IPS-18c (cell line): Measurements from ENCODE around the gene NEDD1.

Experiments used
- H3K4me3 ChIP-seq: 2 replicates; pipeline ENCODE4 v1.7.0; 2013; ENCODE audit warnings: low read depth, mild to moderate bottlenecking, low read length, moderate library complexity; ENCODE audit not compliant: insufficient read depth
- H3K9me3 ChIP-seq: one replicate; pipeline ENCODE4 v1.6.1; 2013; ENCODE audit warnings: mild to moderate bottlenecking, low read length, moderate library complexity; ENCODE audit not compliant: control insufficient read depth, insufficient read depth

Gene NEDD1

GRCh38 chr12:96889273-96889933, 17.7 kb upstream of the NEDD1 start:
- Histone ChIP-seq H3K9me3 (no peaks in the 10 kb centered on the region), H3K4me3 (no peak overlapping the region)

- Histone ChIP-seq H3K4me3 (no peak overlapping the region), H3K9me3 (no peaks in the 10 kb centered on the region)
Measured at GRCh38 chr12:96890331-96890730, 16.7 kb upstream of the NEDD1 start.

- Histone ChIP-seq H3K4me3 (no peak overlapping the region), H3K9me3 (no peaks in the 10 kb centered on the region)
Measured at GRCh38 chr12:96892104-96892503, 15.0 kb upstream of the NEDD1 start.

GRCh38 chr12:96897421-96897820, 9.6 kb upstream of the NEDD1 start:
- no peak overlapping the region for H3K4me3 ChIP-seq
- H3K9me3 ChIP-seq = no peaks in the 10 kb centered on the region

- H3K9me3 ChIP-seq = no peaks in the 10 kb centered on the region
- H3K4me3 ChIP-seq = no peak overlapping the region
Measured at GRCh38 chr12:96901175-96901574, 5.9 kb upstream of the NEDD1 start.

- Histone ChIP-seq H3K9me3 (no peaks in the 10 kb centered on the region), H3K4me3 (no peak overlapping the region)
Measured at GRCh38 chr12:96902076-96902475, 5.0 kb upstream of the NEDD1 start.

GRCh38 chr12:96906498-96906848, 584 bp upstream of the NEDD1 start:
- peak overlapping the region; percentile 65 for H3K4me3 ChIP-seq
- no peaks in the 10 kb centered on the region for H3K9me3 ChIP-seq

GRCh38 chr12:96907671-96908422, 790 bp downstream of the NEDD1 start:
- Histone ChIP-seq H3K9me3 (no peaks in the 10 kb centered on the region), H3K4me3 (peak overlapping the region; percentile 65)

GRCh38 chr12:96908423-96908675, 1.3 kb downstream of the NEDD1 start:
- H3K9me3 ChIP-seq = no peaks in the 10 kb centered on the region
- no peak overlapping the region for H3K4me3 ChIP-seq

GRCh38 chr12:96912261-96912660, 5.2 kb downstream of the NEDD1 start:
- Histone ChIP-seq H3K9me3 (no peaks in the 10 kb centered on the region), H3K4me3 (no peak overlapping the region)

GRCh38 chr12:96912943-96913342, 5.9 kb downstream of the NEDD1 start:
- Histone ChIP-seq H3K4me3 (no peak overlapping the region), H3K9me3 (no peaks in the 10 kb centered on the region)

GRCh38 chr12:96919510-96920210, 12.6 kb downstream of the NEDD1 start:
- H3K4me3 ChIP-seq = no peak overlapping the region
- H3K9me3 ChIP-seq = no peaks in the 10 kb centered on the region

- H3K4me3 ChIP-seq = no peak overlapping the region
- no peaks in the 10 kb centered on the region for H3K9me3 ChIP-seq
Measured at GRCh38 chr12:96948782-96949181, 41.7 kb downstream of the NEDD1 start.

- no peak overlapping the region for H3K4me3 ChIP-seq
- H3K9me3 ChIP-seq = peaks cover 3% of the 10 kb centered on the region
Measured at GRCh38 chr12:96979532-96979931, 72.5 kb downstream of the NEDD1 start.

- Histone ChIP-seq H3K4me3 (no peak overlapping the region), H3K9me3 (peaks cover 3% of the 10 kb centered on the region)
Measured at GRCh38 chr12:96980991-96981414, 73.9 kb downstream of the NEDD1 start.

- H3K9me3 ChIP-seq = peaks cover 3% of the 10 kb centered on the region
- H3K4me3 ChIP-seq = no peak overlapping the region
Measured at GRCh38 chr12:96981911-96982310, 74.9 kb downstream of the NEDD1 start.

GRCh38 chr12:96982671-96983070, 75.6 kb downstream of the NEDD1 start:
- H3K9me3 ChIP-seq = peaks cover 3% of the 10 kb centered on the region

More at GRCh38 chr12:96982671-96983070, 75.6 kb downstream of the NEDD1 start:
- H3K4me3 ChIP-seq = no peak overlapping the region
